Cardiac septum (tissue), 1 donor: ENCODE results near the gene LAPTM5. TPM values are rescaled to one million over a fixed set of nuclear protein-coding genes. Genes with fewer than 3 reads are reported as not detected.
A peak's percentile ranks its signal among the peaks of the same experiment; 100 is the strongest.
"Not testable (repeated sequence)": the region's sequence is repeated elsewhere in the genome, so short reads cannot be mapped to it uniquely, and the experiment has no call there.

ENCODE experiments used
- DNase-seq: peaks from one replicate; pipeline ENCODE4 v3.0.0-alpha.2; 2020; ENCODE audit warnings: low spot score
- intact Hi-C: fragments of 100-400 bp; cut with DNase I; formaldehyde crosslinking; loops from one replicate; pipeline ENCODE4 v1.14.0; 2022
- microRNA-seq: library from miRNA; unstranded; fragments of <30 nt; microRNA quantifications from one replicate; pipeline ENCODE4 v1.2.0, GENCODE V29; 2020
- total RNA-seq: library from RNA; stranded (reverse); fragmentation: NEBNext Ultra II Directional; extraction: Animal tissue kit (Norgen Biotek cat#: 25700); gene quantifications from one replicate; pipeline ENCODE4 v1.2.1, GENCODE V29; 2021
- donor health status: DM: no; HTN: no; CAD: no.

The LAPTM5 gene
- total RNA-seq, 1 donor from 2014 or later, result 14.2 TPM

- intact Hi-C loops, result no loop called here
- DNase-seq, result peak; percentile 26
Observed at GRCh38 chr1:30692948-30693301, 64.6 kb downstream of the LAPTM5 start.

DNA sequence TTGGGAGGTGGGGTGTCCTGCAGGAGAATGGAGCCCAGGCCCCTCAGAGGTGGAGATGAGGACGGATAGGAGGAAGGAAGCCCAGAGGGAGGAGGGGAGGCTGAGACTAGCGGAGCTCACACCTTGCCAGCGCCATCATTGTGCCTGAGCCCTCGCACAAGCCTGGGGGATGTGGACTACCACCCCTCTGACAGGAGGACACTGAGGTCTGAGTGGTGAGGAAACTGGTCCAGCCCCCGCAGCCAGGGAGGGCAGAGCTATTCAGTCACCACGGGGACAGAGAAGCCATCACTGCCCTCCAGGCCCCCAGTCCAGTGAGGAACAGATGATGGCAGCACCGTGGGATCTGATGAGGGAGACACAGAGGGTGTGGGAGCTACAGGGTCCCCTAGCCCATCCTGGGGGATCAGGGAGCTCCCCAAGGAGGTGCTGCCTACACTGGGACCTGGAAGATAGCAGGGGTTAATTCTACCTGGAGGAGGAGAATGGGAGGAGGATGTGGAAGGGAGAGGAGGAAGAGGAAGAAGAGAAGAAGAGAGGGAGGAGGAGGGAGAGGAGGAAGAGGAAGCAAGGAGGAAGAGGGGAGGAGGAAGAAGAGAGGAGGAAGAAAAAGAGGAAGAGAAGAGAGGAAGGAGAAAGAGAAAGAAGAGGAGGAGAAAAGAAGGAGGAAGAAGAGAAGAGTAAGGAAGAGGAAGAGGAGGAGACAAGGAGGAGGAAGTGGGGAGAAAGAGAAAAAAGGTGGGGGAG, 65.2 kb downstream of the LAPTM5 start:
- DNase-seq, result peak; percentile 7
- intact Hi-C loops, result no loop called here

- intact Hi-C loops, result no loop called here
- DNase-seq, result peak; percentile 33
Observed at GRCh38 chr1:30691480-30691879, 66.1 kb downstream of the LAPTM5 start.

GRCh38 chr1:30689901-30690645, 67.5 kb downstream of the LAPTM5 start:
- intact Hi-C loops, result no loop called here
- peak; percentile 36 for DNase-seq

- intact Hi-C loops, result no loop called here
- DNase-seq, result peak; percentile 60
Observed at GRCh38 chr1:30688920-30689794, 68.4 kb downstream of the LAPTM5 start.

- intact Hi-C loops, result not testable (repeated sequence)
- peak; percentile 41 for DNase-seq
Observed at GRCh38 chr1:30688516-30688915, 69.1 kb downstream of the LAPTM5 start.

DNA sequence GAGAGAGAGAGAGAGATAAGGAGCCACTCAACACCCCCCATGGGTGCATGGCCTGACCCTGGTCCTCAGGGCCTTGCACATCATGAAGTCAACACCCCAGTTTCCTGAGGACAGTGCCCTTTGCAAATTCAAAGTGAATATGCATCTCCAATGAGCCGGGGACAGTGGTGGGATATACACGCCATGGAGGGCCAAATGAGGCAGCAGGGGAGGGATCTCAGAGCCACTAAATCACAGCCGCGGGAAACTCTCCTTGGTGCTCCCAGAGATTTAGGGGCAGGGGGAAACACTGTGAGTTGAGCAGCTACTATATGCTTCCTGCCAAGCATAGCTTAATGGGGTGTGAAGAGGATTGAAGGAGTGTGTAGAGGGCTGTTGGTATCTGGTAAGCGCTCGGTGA, 69.7 kb downstream of the LAPTM5 start:
- DNase-seq, result peak; percentile 66

DNA sequence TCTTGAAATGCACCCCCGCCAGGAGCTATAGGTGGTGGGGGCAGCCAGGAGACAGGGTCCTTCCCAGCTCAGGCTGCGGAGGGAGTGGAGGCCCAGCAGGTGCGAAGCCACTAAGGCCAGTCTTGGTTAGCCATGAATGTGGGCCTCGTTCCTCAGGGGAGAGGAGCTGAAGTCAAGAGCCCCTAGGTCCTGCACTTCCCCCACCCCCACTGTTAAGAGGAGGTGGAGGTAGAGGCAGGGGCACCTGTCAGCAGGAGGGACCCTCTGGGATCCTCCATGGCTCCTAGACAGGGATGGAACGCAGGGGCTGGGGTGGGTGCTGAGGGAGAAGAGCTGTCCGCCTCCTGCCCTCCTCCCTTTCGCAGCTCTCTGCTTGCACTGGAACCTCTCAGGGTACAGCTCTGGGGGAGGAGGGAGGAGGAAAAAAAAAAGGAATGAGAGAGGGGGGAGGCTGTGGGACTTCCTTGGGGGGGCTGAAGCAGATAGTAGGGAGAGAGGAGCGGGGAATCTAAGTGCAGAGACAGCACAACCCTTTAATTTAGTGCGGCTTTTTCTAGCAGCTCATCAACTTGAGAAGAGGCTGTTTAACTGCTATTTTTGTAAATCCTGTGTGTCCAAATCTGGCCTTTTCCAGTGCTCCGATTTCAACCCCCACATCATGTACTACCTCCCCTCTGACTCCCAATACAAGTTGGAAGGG, 71.2 kb downstream of the LAPTM5 start:
- peak; percentile 44 for DNase-seq
- intact Hi-C loops, result no loop called here

More for the DNA sequence above, 69.7 kb downstream of the LAPTM5 start:
- intact Hi-C loops, result no loop called here

DNA sequence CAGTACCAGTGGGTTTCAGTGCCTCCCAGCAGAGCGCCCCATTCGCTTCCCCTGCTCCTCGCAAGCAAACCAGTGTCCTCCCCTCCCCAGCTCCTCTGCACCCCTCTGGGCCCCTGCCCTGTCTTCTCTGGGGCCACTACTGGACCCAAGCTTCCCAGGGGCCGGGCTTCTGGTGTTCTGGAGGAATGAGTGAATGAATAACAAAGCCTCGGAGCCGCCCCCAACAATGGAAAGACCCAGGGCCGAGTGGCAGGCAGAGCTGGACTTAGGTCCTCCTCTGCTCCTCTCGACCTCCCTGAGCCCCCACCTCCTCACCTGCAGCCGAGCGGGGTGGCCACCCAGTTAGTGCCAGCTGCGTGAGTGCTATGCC, 71.8 kb downstream of the LAPTM5 start:
- intact Hi-C loops, result no loop called here
- no peak for DNase-seq

- DNase-seq, result peak; percentile 64
- intact Hi-C loops, result no loop called here
Observed at GRCh38 chr1:30684881-30685795, 72.4 kb downstream of the LAPTM5 start.

DNA sequence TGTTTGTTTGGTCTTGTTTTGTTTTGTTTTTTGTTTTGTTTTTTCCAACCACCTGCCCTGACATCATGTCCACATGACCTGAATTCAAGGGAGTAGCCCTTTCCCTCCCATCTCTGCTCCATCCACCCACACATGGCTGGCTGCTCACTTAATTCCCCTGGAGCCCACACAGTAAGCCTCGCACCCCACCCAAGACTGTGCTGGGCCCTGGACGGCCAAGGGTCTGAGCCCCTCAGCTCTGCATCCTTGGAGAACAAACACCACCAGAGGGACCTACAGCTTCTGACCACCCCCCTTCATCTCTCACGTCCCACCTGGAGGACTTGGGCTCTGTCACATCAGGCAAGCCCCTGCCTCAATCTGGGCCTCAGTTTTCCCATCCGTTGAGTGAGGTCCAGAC, 73.3 kb downstream of the LAPTM5 start:
- DNase-seq, result peak; percentile 57
- intact Hi-C loops, result no loop called here

DNA sequence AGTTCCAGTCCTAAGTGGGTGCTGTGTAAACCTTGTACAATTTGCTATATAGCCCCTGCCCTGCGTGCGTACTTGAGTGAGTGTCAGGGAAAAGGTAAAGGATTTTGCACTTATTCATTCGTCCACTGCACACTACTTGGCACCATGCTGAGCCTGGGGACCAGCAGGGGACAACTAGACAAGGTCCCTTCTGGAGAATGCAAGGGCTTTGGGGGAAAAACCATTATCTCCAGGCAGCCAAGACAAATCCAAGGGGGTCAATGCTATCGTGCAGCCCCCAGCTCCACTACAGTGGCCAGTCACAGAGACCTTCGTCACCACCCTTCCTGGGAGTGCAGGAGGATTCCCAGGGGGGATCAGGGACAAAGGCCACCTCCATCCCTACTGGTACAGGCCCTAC, 73.9 kb downstream of the LAPTM5 start:
- intact Hi-C loops, result no loop called here
- peak; percentile 50 for DNase-seq

Small RNA genes lying within 50 kb of the gene (microRNA-seq; reads per million reads assigned to microRNA genes)
- gene MIR4420, result not detected

Other genes with a start within 250 kb of the LAPTM5 start
- not detected for gene MATN1, start 34.2 kb downstream of the LAPTM5 start, total RNA-seq
- gene SDC3, start 151.0 kb upstream of the LAPTM5 start, total RNA-seq, result 29.7 TPM